Measurements from ENCODE around the gene PKDREJ.

PKDREJ gene

GRCh38 chr22:46289244-46289891, 26.2 kb upstream of the PKDREJ start:
- peak; percentile 58 for DNase-seq

GRCh38 chr22:46288846-46289243, 25.7 kb upstream of the PKDREJ start:
- DNase-seq = no peak

GRCh38 chr22:46287873-46288751, 25.0 kb upstream of the PKDREJ start:
- peak; percentile 17 for DNase-seq

GRCh38 chr22:46286941-46287872, 24.1 kb upstream of the PKDREJ start:
- no peak for DNase-seq

GRCh38 chr22:46286006-46286405, 22.9 kb upstream of the PKDREJ start:
- no peak for DNase-seq

GRCh38 chr22:46281866-46282678, 18.9 kb upstream of the PKDREJ start:
- DNase-seq = no peak

- peak; percentile 58 for DNase-seq
Observed at GRCh38 chr22:46280999-46281623, 18.0 kb upstream of the PKDREJ start.

GRCh38 chr22:46280063-46280817, 17.1 kb upstream of the PKDREJ start:
- DNase-seq = no peak

- DNase-seq = no peak
Observed at GRCh38 chr22:46278656-46279645, 15.8 kb upstream of the PKDREJ start.

GRCh38 chr22:46276563-46276962, 13.4 kb upstream of the PKDREJ start:
- no peak for DNase-seq

- DNase-seq = no peak
Observed at GRCh38 chr22:46275455-46276122, 12.4 kb upstream of the PKDREJ start.

- DNase-seq = no peak
Observed at GRCh38 chr22:46274381-46274780, 11.2 kb upstream of the PKDREJ start.

- no peak for DNase-seq
Observed at GRCh38 chr22:46273432-46274148, 10.4 kb upstream of the PKDREJ start.

GRCh38 chr22:46272762-46273431, 9.8 kb upstream of the PKDREJ start:
- DNase-seq = no peak

- DNase-seq = no peak
Observed at GRCh38 chr22:46272196-46272595, 9.1 kb upstream of the PKDREJ start.

- DNase-seq = no peak
Observed at GRCh38 chr22:46269564-46269963, 6.4 kb upstream of the PKDREJ start.

- DNase-seq = peak; percentile 41
Observed at GRCh38 chr22:46267431-46268279, 4.5 kb upstream of the PKDREJ start, which contains the start of gene TTC38. Gene TTC38 (plus strand): TSS chr22:46268008. CDS start chr22:46268040, 32 bp downstream.
